Activated CD4-positive, alpha-beta T cell treated with anti-CD3 and anti-CD28 coated beads for 36 hours (primary cell): ENCODE data around the gene BTBD10. TPM values are rescaled to one million over a fixed set of nuclear protein-coding genes. Genes with fewer than 3 reads are reported as not detected.
A peak's percentile ranks its signal among the peaks of the same experiment; 100 is the strongest.

Experiments
- ATAC-seq: fragments of 200-7000 bp; cut with Tn5 transposase; one replicate; pipeline ENCODE4 v1.10.0; 2021; ENCODE audit warnings: mild to moderate bottlenecking, moderate library complexity
- CTCF ChIA-PET: fragments of 350-600 bp; sonication (Branson Sonifier 250); formaldehyde crosslinking; loops from one replicate; lab custom pipeline; 2021; ENCODE audit warnings: antibody characterized with exemption; lab: Charles Lee
- POLR2A ChIA-PET: fragments of 350-600 bp; sonication (Branson Sonifier 250); formaldehyde crosslinking; loops from one replicate; lab custom pipeline; 2021; ENCODE audit warnings: antibody characterized with exemption, inconsistent platforms; lab: Charles Lee
- DNase-seq: peaks from one replicate; pipeline ENCODE4 v3.0.0-alpha.2; 2020
- H3K27ac Mint-ChIP-seq: one replicate; pipeline ENCODE4 v1.8.0; 2021; ENCODE audit warnings: mixed read lengths
- H3K27me3 Mint-ChIP-seq: one replicate; pipeline ENCODE4 v1.8.0; 2021; ENCODE audit warnings: mixed read lengths
- H3K36me3 Mint-ChIP-seq: one replicate; pipeline ENCODE4 v1.8.0; 2021; ENCODE audit warnings: low read depth, mixed read lengths
- H3K4me1 Mint-ChIP-seq: one replicate; pipeline ENCODE4 v1.8.0; 2021; ENCODE audit warnings: mixed read lengths
- H3K4me3 Mint-ChIP-seq: one replicate; pipeline ENCODE4 v1.8.0; 2021; ENCODE audit warnings: mild to moderate bottlenecking, moderate library complexity, mixed read lengths
- H3K9me3 Mint-ChIP-seq: one replicate; pipeline ENCODE4 v1.8.0; 2021; ENCODE audit warnings: low read depth, mixed read lengths
- intact Hi-C, 2 experiments: fragments of 100-400 bp; cut with DNase I in 1 of 2; cut with micrococcal nuclease in 1 of 2; formaldehyde crosslinking; loops; one replicate each; pipeline versions ENCODE4 v1.14.2 to v1.15.1; 2022 to 2024; cut with DNase I, micrococcal nuclease
- total RNA-seq, 2 experiments: library from RNA; stranded (reverse); gene quantifications; one replicate each; pipeline ENCODE4 v1.2.3, GENCODE V29; 2021

BTBD10 gene
- total RNA-seq, 2 experiments from 2014 or later, result 20.1 to 25.4 TPM

GRCh38 chr11:13376402-13376801 is 86.6 kb downstream of the BTBD10 start:
- DNase-seq (no peak), ATAC-seq (no peak)
- Mint-ChIP-seq H3K36me3 (peaks cover 24% of the 10 kb centered on the region), H3K4me1 (no peaks in the 10 kb centered on the region), H3K27me3 (no peaks in the 10 kb centered on the region), H3K4me3 (no peak overlapping the region), H3K9me3 (no peaks in the 10 kb centered on the region), H3K27ac (no peak overlapping the region)
- intact Hi-C loops, result no loop called here
- ChIA-PET CTCF (interaction anchor here (0.6 to 1.7 kb wide), 2 partner anchors 8 to 123 kb away, joined by 3 to 4 read pairs; no protein-coding TSS in a partner anchor), POLR2A (interaction anchor here (0.8 kb wide), 1 partner anchor 91 kb away, joined by 4 read pairs; no protein-coding TSS in a partner anchor)

- Mint-ChIP-seq H3K36me3 (peaks cover 24% of the 10 kb centered on the region), H3K4me1 (no peaks in the 10 kb centered on the region), H3K27me3 (no peaks in the 10 kb centered on the region), H3K4me3 (no peak overlapping the region), H3K9me3 (no peaks in the 10 kb centered on the region), H3K27ac (no peak overlapping the region)
- ChIA-PET POLR2A (no interaction called here), CTCF (interaction anchor here (1.7 kb wide), 1 partner anchor 9 kb away, joined by 4 read pairs; no protein-coding TSS in a partner anchor)
- ATAC-seq (no peak), DNase-seq (no peak)
- intact Hi-C loops, result no loop called here
Observed at GRCh38 chr11:13375798-13376197, 87.2 kb downstream of the BTBD10 start.

- ATAC-seq (no peak), DNase-seq (no peak)
- intact Hi-C loops, result no loop called here
- H3K36me3 Mint-ChIP-seq, result peaks cover 22% of the 10 kb centered on the region
- CTCF ChIA-PET, result interaction anchor here (1.1 to 1.5 kb wide), 3 partner anchors 12 to 148 kb away, joined by 3 read pairs; no protein-coding TSS in a partner anchor
- no peak overlapping the region for H3K27ac Mint-ChIP-seq
- no peaks in the 10 kb centered on the region for H3K9me3 Mint-ChIP-seq
- no peaks in the 10 kb centered on the region for H3K4me1 Mint-ChIP-seq
- no peak overlapping the region for H3K4me3 Mint-ChIP-seq
- POLR2A ChIA-PET, result no interaction called here
- H3K27me3 Mint-ChIP-seq, result no peaks in the 10 kb centered on the region
Observed at GRCh38 chr11:13373216-13373615, 89.8 kb downstream of the BTBD10 start.

- Mint-ChIP-seq H3K9me3 (no peaks in the 10 kb centered on the region), H3K27me3 (no peaks in the 10 kb centered on the region), H3K36me3 (peaks cover 9% of the 10 kb centered on the region), H3K4me1 (no peaks in the 10 kb centered on the region), H3K27ac (no peak overlapping the region), H3K4me3 (no peak overlapping the region)
- DNase-seq (no peak), ATAC-seq (no peak)
- ChIA-PET CTCF (no interaction called here), POLR2A (no interaction called here)
- intact Hi-C loops, result no loop called here
Observed at GRCh38 chr11:13368041-13368446, 95.0 kb downstream of the BTBD10 start.

- peaks cover 11% of the 10 kb centered on the region for H3K36me3 Mint-ChIP-seq
- H3K27me3 Mint-ChIP-seq, result no peaks in the 10 kb centered on the region
- H3K9me3 Mint-ChIP-seq, result no peaks in the 10 kb centered on the region
- no peak overlapping the region for H3K27ac Mint-ChIP-seq
- ChIA-PET POLR2A (no interaction called here), CTCF (interaction anchor here (0.7 kb wide), 1 partner anchor 16 kb away, joined by 3 read pairs; no protein-coding TSS in a partner anchor)
- H3K4me1 Mint-ChIP-seq, result no peaks in the 10 kb centered on the region
- intact Hi-C loops, result no loop called here
- DNase-seq (no peak), ATAC-seq (no peak)
- no peak overlapping the region for H3K4me3 Mint-ChIP-seq
Observed at GRCh38 chr11:13367115-13367514, 95.9 kb downstream of the BTBD10 start.

GRCh38 chr11:13366266-13367026 is 96.6 kb downstream of the BTBD10 start:
- H3K4me1 Mint-ChIP-seq, result no peaks in the 10 kb centered on the region
- POLR2A ChIA-PET, result no interaction called here
- DNase-seq (no peak), ATAC-seq (no peak)
- CTCF ChIA-PET, result interaction anchor here (0.6 to 0.7 kb wide), 2 partner anchors 16 to 88 kb away, joined by 3 read pairs; no protein-coding TSS in a partner anchor
- no peak overlapping the region for H3K27ac Mint-ChIP-seq
- no peak overlapping the region for H3K4me3 Mint-ChIP-seq
- H3K27me3 Mint-ChIP-seq, result no peaks in the 10 kb centered on the region
- H3K9me3 Mint-ChIP-seq, result no peaks in the 10 kb centered on the region
- H3K36me3 Mint-ChIP-seq, result peaks cover 11% of the 10 kb centered on the region
- intact Hi-C loops, result no loop called here

GRCh38 chr11:13364388-13364787 is 98.6 kb downstream of the BTBD10 start:
- Mint-ChIP-seq H3K9me3 (no peaks in the 10 kb centered on the region), H3K27ac (peak overlapping the region; percentile 62), H3K4me3 (no peak overlapping the region), H3K36me3 (peaks cover 24% of the 10 kb centered on the region), H3K27me3 (no peaks in the 10 kb centered on the region), H3K4me1 (no peaks in the 10 kb centered on the region)
- DNase-seq, result no peak
- no peak for ATAC-seq
- intact Hi-C loops, result no loop called here
- CTCF ChIA-PET, result interaction anchor here (0.7 to 1.2 kb wide), 2 partner anchors 10 to 20 kb away, joined by 3 read pairs; no protein-coding TSS in a partner anchor
- POLR2A ChIA-PET, result no interaction called here

- no peaks in the 10 kb centered on the region for H3K9me3 Mint-ChIP-seq
- CTCF ChIA-PET, result interaction anchor here (0.6 to 1.5 kb wide), 2 partner anchors 27 to 221 kb away, joined by 4 read pairs; no protein-coding TSS in a partner anchor
- H3K27me3 Mint-ChIP-seq, result no peaks in the 10 kb centered on the region
- peaks cover 1% of the 10 kb centered on the region for H3K4me1 Mint-ChIP-seq
- intact Hi-C loops, result no loop called here
- DNase-seq (no peak), ATAC-seq (no peak)
- peaks cover 26% of the 10 kb centered on the region for H3K36me3 Mint-ChIP-seq
- H3K4me3 Mint-ChIP-seq, result no peak overlapping the region
- POLR2A ChIA-PET, result no interaction called here
- no peak overlapping the region for H3K27ac Mint-ChIP-seq
Observed at GRCh38 chr11:13362596-13363109, 100.4 kb downstream of the BTBD10 start.

GRCh38 chr11:13358596-13359270 is 104.3 kb downstream of the BTBD10 start:
- Mint-ChIP-seq H3K36me3 (peaks cover 30% of the 10 kb centered on the region), H3K9me3 (no peaks in the 10 kb centered on the region), H3K4me1 (peaks cover 1% of the 10 kb centered on the region), H3K27ac (no peak overlapping the region), H3K4me3 (no peak overlapping the region), H3K27me3 (no peaks in the 10 kb centered on the region)
- ChIA-PET POLR2A (no interaction called here), CTCF (interaction anchor here (1.2 kb wide), 1 partner anchor 23 kb away, joined by 3 read pairs; no protein-coding TSS in a partner anchor)
- DNase-seq, result no peak
- ATAC-seq, result no peak
- intact Hi-C loops, result no loop called here

GRCh38 chr11:13357232-13357631 is 105.8 kb downstream of the BTBD10 start:
- ChIA-PET POLR2A (no interaction called here), CTCF (interaction anchor here (1.2 kb wide), 1 partner anchor 22 kb away, joined by 3 read pairs; no protein-coding TSS in a partner anchor)
- no peaks in the 10 kb centered on the region for H3K27me3 Mint-ChIP-seq
- H3K4me3 Mint-ChIP-seq, result no peak overlapping the region
- intact Hi-C loops, result no loop called here
- H3K27ac Mint-ChIP-seq, result no peak overlapping the region
- DNase-seq (no peak), ATAC-seq (no peak)
- peaks cover 1% of the 10 kb centered on the region for H3K4me1 Mint-ChIP-seq
- no peaks in the 10 kb centered on the region for H3K9me3 Mint-ChIP-seq
- peaks cover 25% of the 10 kb centered on the region for H3K36me3 Mint-ChIP-seq

- ATAC-seq, result no peak
- Mint-ChIP-seq H3K9me3 (no peaks in the 10 kb centered on the region), H3K36me3 (peaks cover 16% of the 10 kb centered on the region), H3K27me3 (no peaks in the 10 kb centered on the region), H3K4me3 (no peak overlapping the region), H3K4me1 (peaks cover 1% of the 10 kb centered on the region), H3K27ac (no peak overlapping the region)
- no peak for DNase-seq
- intact Hi-C loops, result no loop called here
- POLR2A ChIA-PET, result no interaction called here
- CTCF ChIA-PET, result interaction anchor here (0.6 to 1.8 kb wide), 4 partner anchors 8 to 116 kb away, joined by 3 to 5 read pairs (median 4); no protein-coding TSS in a partner anchor
Observed at GRCh38 chr11:13355191-13355590, 107.8 kb downstream of the BTBD10 start.
